AG09319 (cell line): ENCODE data around the gene EPB41L3.

Source experiments
- DNase-seq: peaks from one replicate; pipeline ENCODE4 v3.0.0-alpha.2; 2010; ENCODE audit warnings: low read depth; ENCODE audit errors: extremely low read depth
- CTCF ChIP-seq: IDR thresholded peaks from 2 replicates; pipeline ENCODE4 v1.5.1; 2011; ENCODE audit warnings: low read depth, mild to moderate bottlenecking, inconsistent platforms, low read length, moderate library complexity

The EPB41L3 gene

GRCh38 chr18:5416112-5416511 is 127.7 kb downstream of the EPB41L3 start:
- DNase-seq, result no peak
- no peak for TF ChIP-seq CTCF

- no peak for TF ChIP-seq CTCF
- no peak for DNase-seq
These were observed 128.1 kb downstream of the EPB41L3 start for GRCh38 chr18:5415665-5416064.

- no peak for TF ChIP-seq CTCF
- no peak for DNase-seq
These were observed 128.8 kb downstream of the EPB41L3 start for GRCh38 chr18:5415031-5415430.

- no peak for TF ChIP-seq CTCF
- DNase-seq, result no peak
These were observed 129.3 kb downstream of the EPB41L3 start for GRCh38 chr18:5414546-5414945.

- no peak for DNase-seq
- TF ChIP-seq CTCF, result no peak
These were observed 130.3 kb downstream of the EPB41L3 start for GRCh38 chr18:5413447-5413846.

- TF ChIP-seq CTCF, result no peak
- DNase-seq, result no peak
These were observed 133.2 kb downstream of the EPB41L3 start for GRCh38 chr18:5410582-5410981.

GRCh38 chr18:5398269-5398668 is 145.5 kb downstream of the EPB41L3 start:
- no peak for DNase-seq
- no peak for TF ChIP-seq CTCF

- TF ChIP-seq CTCF, result no peak
- DNase-seq, result no peak
These were observed 146.7 kb downstream of the EPB41L3 start for GRCh38 chr18:5397102-5397501.
